ENCODE results near the gene PPIA. TPM values are rescaled to one million over a fixed set of nuclear protein-coding genes. Genes with fewer than 3 reads are reported as not detected.
"Not testable (repeated sequence)": the region's sequence is repeated elsewhere in the genome, so short reads cannot be mapped to it uniquely, and the experiment has no call there.

The PPIA gene
- total RNA-seq, 1 donor = 1,612 TPM

GRCh38 chr7:44798649-44799305 lies 2.3 kb downstream of the PPIA start:
- no peak overlapping the region for H2AFZ ChIP-seq (ENCODE audit: low read length)
- H3K27me3 ChIP-seq (ENCODE audit: insufficient read depth, low read length) = no peaks in the 10 kb centered on the region
- H3K27ac ChIP-seq (ENCODE audit: low read depth, low read length) = peak overlapping the region; percentile 98
- no peak for TF ChIP-seq CTCF (IDR thresholded peaks at IDR 0.05; ENCODE audit: extremely low read depth, low read depth, low read length)
- H3K4me1 ChIP-seq (ENCODE audit: insufficient read depth, low read length) = peaks cover 20% of the 10 kb centered on the region
- DNase-seq (ENCODE audit: insufficient read length, low spot score, missing footprints) = peak; percentile 82
- no peaks in the 10 kb centered on the region for H3K9me3 ChIP-seq (ENCODE audit: low read depth, low read length)
- H3K79me2 ChIP-seq (ENCODE audit: insufficient read depth, low read length) = peaks cover 44% of the 10 kb centered on the region
- H4K20me1 ChIP-seq (ENCODE audit: insufficient read depth, low read length) = peaks cover 47% of the 10 kb centered on the region
- H3K4me3 ChIP-seq (ENCODE audit: insufficient read depth, low read length) = peak overlapping the region; percentile 99
- peaks cover 50% of the 10 kb centered on the region for H3K36me3 ChIP-seq (ENCODE audit: insufficient read depth, low read length)
- H3K4me2 ChIP-seq (ENCODE audit: insufficient read depth, low read length) = peak overlapping the region; percentile 92

- H3K27me3 ChIP-seq (ENCODE audit: insufficient read depth, low read length) = no peaks in the 10 kb centered on the region
- H3K79me2 ChIP-seq (ENCODE audit: insufficient read depth, low read length) = peaks cover 44% of the 10 kb centered on the region
- H2AFZ ChIP-seq (ENCODE audit: low read length) = no peak overlapping the region
- no peak for DNase-seq (ENCODE audit: insufficient read length, low spot score, missing footprints)
- no peak overlapping the region for H3K27ac ChIP-seq (ENCODE audit: low read depth, low read length)
- H3K9me3 ChIP-seq (ENCODE audit: low read depth, low read length) = no peaks in the 10 kb centered on the region
- no peak overlapping the region for H3K4me2 ChIP-seq (ENCODE audit: insufficient read depth, low read length)
- peaks cover 47% of the 10 kb centered on the region for H4K20me1 ChIP-seq (ENCODE audit: insufficient read depth, low read length)
- peaks cover 20% of the 10 kb centered on the region for H3K4me1 ChIP-seq (ENCODE audit: insufficient read depth, low read length)
- H3K36me3 ChIP-seq (ENCODE audit: insufficient read depth, low read length) = peaks cover 57% of the 10 kb centered on the region
- TF ChIP-seq CTCF (IDR thresholded peaks at IDR 0.05; ENCODE audit: extremely low read depth, low read depth, low read length) = no peak
- H3K4me3 ChIP-seq (ENCODE audit: insufficient read depth, low read length) = no peak overlapping the region
Measured at GRCh38 chr7:44799939-44800338, 3.5 kb downstream of the PPIA start.

- DNase-seq (ENCODE audit: insufficient read length, low spot score, missing footprints) = peak; percentile 87
- Histone ChIP-seq H3K4me1 (ENCODE audit: insufficient read depth, low read length) (peaks cover 20% of the 10 kb centered on the region), H4K20me1 (ENCODE audit: insufficient read depth, low read length) (peaks cover 47% of the 10 kb centered on the region), H3K27me3 (ENCODE audit: insufficient read depth, low read length) (no peaks in the 10 kb centered on the region), H2AFZ (ENCODE audit: low read length) (no peak overlapping the region), H3K9me3 (ENCODE audit: low read depth, low read length) (no peaks in the 10 kb centered on the region), H3K79me2 (ENCODE audit: insufficient read depth, low read length) (peaks cover 36% of the 10 kb centered on the region), H3K4me2 (ENCODE audit: insufficient read depth, low read length) (no peak overlapping the region), H3K36me3 (ENCODE audit: insufficient read depth, low read length) (peaks cover 57% of the 10 kb centered on the region), H3K27ac (ENCODE audit: low read depth, low read length) (no peak overlapping the region), H3K4me3 (ENCODE audit: insufficient read depth, low read length) (no peak overlapping the region)
- TF ChIP-seq CTCF (IDR thresholded peaks at IDR 0.05; ENCODE audit: extremely low read depth, low read depth, low read length) = no peak
Measured at GRCh38 chr7:44801890-44802289, 5.4 kb downstream of the PPIA start.

- no peak overlapping the region for H3K4me2 ChIP-seq (ENCODE audit: insufficient read depth, low read length)
- TF ChIP-seq CTCF (IDR thresholded peaks at IDR 0.05; ENCODE audit: extremely low read depth, low read depth, low read length) = no peak
- peak; percentile 13 for DNase-seq (ENCODE audit: insufficient read length, low spot score, missing footprints)
- no peaks in the 10 kb centered on the region for H3K27me3 ChIP-seq (ENCODE audit: insufficient read depth, low read length)
- H3K9me3 ChIP-seq (ENCODE audit: low read depth, low read length) = no peaks in the 10 kb centered on the region
- no peak overlapping the region for H3K4me3 ChIP-seq (ENCODE audit: insufficient read depth, low read length)
- no peak overlapping the region for H2AFZ ChIP-seq (ENCODE audit: low read length)
- no peak overlapping the region for H3K27ac ChIP-seq (ENCODE audit: low read depth, low read length)
- peaks cover 42% of the 10 kb centered on the region for H4K20me1 ChIP-seq (ENCODE audit: insufficient read depth, low read length)
- peaks cover 56% of the 10 kb centered on the region for H3K36me3 ChIP-seq (ENCODE audit: insufficient read depth, low read length)
- peaks cover 30% of the 10 kb centered on the region for H3K79me2 ChIP-seq (ENCODE audit: insufficient read depth, low read length)
- peaks cover 20% of the 10 kb centered on the region for H3K4me1 ChIP-seq (ENCODE audit: insufficient read depth, low read length)
Measured at GRCh38 chr7:44802418-44803025, 6.0 kb downstream of the PPIA start.

- not testable (repeated sequence) for H3K9me3 ChIP-seq (ENCODE audit: low read depth, low read length); DNase-seq (ENCODE audit: insufficient read length, low spot score, missing footprints); H3K27ac ChIP-seq (ENCODE audit: low read depth, low read length); H3K27me3 ChIP-seq (ENCODE audit: insufficient read depth, low read length); H3K4me2 ChIP-seq (ENCODE audit: insufficient read depth, low read length); H2AFZ ChIP-seq (ENCODE audit: low read length); H3K4me1 ChIP-seq (ENCODE audit: insufficient read depth, low read length); H3K4me3 ChIP-seq (ENCODE audit: insufficient read depth, low read length)
- peaks cover 15% of the 10 kb centered on the region for H3K79me2 ChIP-seq (ENCODE audit: insufficient read depth, low read length)
- peaks cover 51% of the 10 kb centered on the region for H3K36me3 ChIP-seq (ENCODE audit: insufficient read depth, low read length)
- peaks cover 27% of the 10 kb centered on the region for H4K20me1 ChIP-seq (ENCODE audit: insufficient read depth, low read length)
Measured at GRCh38 chr7:44803828-44804519, 7.5 kb downstream of the PPIA start.

Data from osteoblast (primary cell).